K562 (cell line): ENCODE results near the gene MEA1. TPM values are rescaled to one million over a fixed set of nuclear protein-coding genes. Genes with fewer than 3 reads are reported as not detected.

Source experiments
- CREBBP ChIP-seq: IDR thresholded peaks from one replicate; pipeline ENCODE4 v1.6.1; 2012; ENCODE audit warnings: low read depth, mild to moderate bottlenecking, control low read depth, inconsistent platforms, low read length
- CREM ChIP-seq: IDR thresholded peaks from 2 replicates; pipeline ENCODE4 v1.6.1; 2014; ENCODE audit warnings: antibody characterized with exemption, low read depth
- GABPB2 ChIP-seq: fragments of 250-450 bp; sonication (Bioruptor Pico); conservative IDR thresholded peaks from 2 replicates; pipeline ENCODE4 v1.5.1; 2021; ENCODE audit warnings: mild to moderate bottlenecking
- GTF2A2 ChIP-seq: IDR thresholded peaks from 2 replicates; pipeline ENCODE4 v1.6.1; 2016; ENCODE audit warnings: mild to moderate bottlenecking, missing genetic modification characterization, missing compliant biosample characterization
- KDM4B ChIP-seq, 2 experiments: fragments of 450-650 bp in 1 of 2; sonication (generic) in 1 of 2; IDR thresholded peaks; 2 replicates each; pipeline ENCODE4 v1.6.1; 2016 to 2017; ENCODE audit warnings: borderline replicate concordance in 2 of 2, antibody characterized with exemption in 1 of 2, low read depth in 1 of 2, mild to moderate bottlenecking in 1 of 2
- KLF1 ChIP-seq: fragments of 450-650 bp; IDR thresholded peaks from 2 replicates; pipeline ENCODE4 v1.6.1; 2016; ENCODE audit warnings: missing genetic modification characterization, missing compliant biosample characterization
- MCM2 ChIP-seq: fragments of 450-650 bp; IDR thresholded peaks from 2 replicates; pipeline ENCODE4 v1.6.1; 2017; ENCODE audit warnings: low read depth, mild to moderate bottlenecking
- MECOM ChIP-seq: fragments of 250-450 bp; sonication (Bioruptor Pico); IDR thresholded peaks from 2 replicates; pipeline ENCODE4 v1.8.0; 2022; ENCODE audit warnings: inconsistent platforms
- POLR3G ChIP-seq: IDR thresholded peaks from 2 replicates; pipeline ENCODE4 v1.6.1; 2011; ENCODE audit not compliant: insufficient read length, insufficient replicate concordance; ENCODE audit errors: extremely low read depth
- RB1 ChIP-seq: fragments of 450-650 bp; IDR thresholded peaks from 2 replicates; pipeline ENCODE4 v1.6.1; 2017; ENCODE audit warnings: low read depth, mild to moderate bottlenecking
- RUNX1 ChIP-seq: sonication (generic); IDR thresholded peaks from 2 replicates; pipeline ENCODE4 v1.6.1; 2016; ENCODE audit warnings: antibody characterized with exemption, low read depth
- SFPQ ChIP-seq: fragments of 200-400 bp; formaldehyde crosslinking; IDR thresholded peaks from 2 replicates; pipeline ENCODE4 v1.6.1; 2017; ENCODE audit warnings: mild to moderate bottlenecking, low read depth, low read length, moderate library complexity
- SMARCB1 ChIP-seq: IDR thresholded peaks from 2 replicates; pipeline ENCODE4 v1.6.1; 2011; ENCODE audit warnings: improper control_type of control experiment, low read depth; ENCODE audit not compliant: insufficient read length
- SRF ChIP-seq, 2 experiments: fragments of 250-450, 450-650 bp in 1 of 2; sonication (Bioruptor Pico) in 1 of 2; sonication (generic) in 1 of 2; formaldehyde crosslinking; IDR thresholded peaks; 2 replicates each; pipeline versions ENCODE4 v1.5.0 to v1.5.1; 2020 to 2022; ENCODE audit warnings: mild to moderate bottlenecking in 1 of 2, missing genetic modification reagents in 1 of 2
- USF1 ChIP-seq: sonication (generic); formaldehyde crosslinking; IDR thresholded peaks from 2 replicates; pipeline ENCODE4 v1.9.0; 2022; ENCODE audit warnings: mild to moderate bottlenecking, missing genetic modification reagents
- ZNF146 ChIP-seq: IDR thresholded peaks from one replicate; pipeline ENCODE4 v1.6.1; 2018; ENCODE audit warnings: missing compliant biosample characterization; ENCODE audit not compliant: unreplicated experiment
- ZNF23 ChIP-seq: fragments of 250-450 bp; sonication (Bioruptor Pico); IDR thresholded peaks from 2 replicates; pipeline ENCODE4 v1.4.0; 2020; ENCODE audit warnings: mild to moderate bottlenecking
- ZNF316 ChIP-seq: fragments of 450-650 bp; IDR thresholded peaks from 2 replicates; pipeline ENCODE4 v1.6.1; 2016
- ZSCAN29 ChIP-seq: fragments of 450-650 bp; IDR thresholded peaks from 2 replicates; pipeline ENCODE4 v1.6.1; 2017
- polyA plus RNA-seq, 8 experiments: library from polyadenylated mRNA; depleted of rRNA in 4 of 8; stranded (reverse) in 5 of 8; unstranded in 3 of 8; fragments of >200 nt; fragmentation: Nextera tagmentation in 2 of 8; fragmentation: Illumina TruSeq in 1 of 8; extraction: Ambion mirVana in 2 of 8; extraction: Trizol in 1 of 8; gene quantifications; 2 replicates each; pipeline versions ENCODE4 v1.2.1 to v1.2.3, GENCODE V29; 2011 to 2014; ENCODE audit warnings: inconsistent platforms in 1 of 8, missing spikeins in 1 of 8
- total RNA-seq, 7 experiments: library from RNA; depleted of rRNA in 6 of 7; stranded (reverse); fragments of >200 nt in 6 of 7; fragmentation: Illumina TruSeq in 2 of 7; extraction: Trizol in 2 of 7; gene quantifications; 2 replicates each; pipeline versions ENCODE4 v1.2.1 to v1.2.3, GENCODE V29; 2011 to 2021; ENCODE audit warnings: low replicate concordance in 1 of 7
- TF ChIP-seq, protein P1 (sequence below): fragments of 250-450 bp; sonication (Bioruptor Pico); IDR thresholded peaks from 2 replicates; pipeline ENCODE4 v1.8.0; 2022; ENCODE audit warnings: moderate library complexity, mild to moderate bottlenecking, inconsistent platforms
- TF ChIP-seq, protein P2 (sequence below): IDR thresholded peaks from 2 replicates; pipeline ENCODE4 v1.6.1; 2014; ENCODE audit warnings: antibody characterized with exemption
- TF ChIP-seq, protein P3 (sequence below): fragments of 250-450 bp; sonication (Bioruptor Pico); IDR thresholded peaks from 2 replicates; pipeline ENCODE4 v1.9.0; 2021; ENCODE audit warnings: mild to moderate bottlenecking
- TF ChIP-seq, protein P4 (sequence below): sonication (generic); formaldehyde crosslinking; IDR thresholded peaks from 2 replicates; pipeline ENCODE4 v1.8.0; 2022; ENCODE audit warnings: mild to moderate bottlenecking, missing genetic modification reagents

MEA1 gene
- total and polyA plus RNA-seq, 9 of the 15 experiments (the other 6 are each of a cell fraction or from before 2014, with no cell fraction given): 86.8 to 210 (median 152) TPM

GRCh38 chr6:42978839-42979522 lies 34.8 kb downstream of the MEA1 start, which contains the start of gene PEX6 (continued):
- TF ChIP-seq, protein P1, sequence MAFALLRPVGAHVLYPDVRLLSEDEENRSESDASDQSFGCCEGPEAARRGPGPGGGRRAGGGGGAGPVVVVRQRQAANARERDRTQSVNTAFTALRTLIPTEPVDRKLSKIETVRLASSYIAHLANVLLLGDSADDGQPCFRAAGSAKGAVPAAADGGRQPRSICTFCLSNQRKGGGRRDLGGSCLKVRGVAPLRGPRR (CRISPR knock-in tag): no peak
- TF ChIP-seq USF1 (no peak), MCM2 (no peak), SFPQ (no peak), KLF1 (tag) (0 out of 2 replicates have a peak, but pooled peaks have one; percentile 35), ZSCAN29 (0 out of 2 replicates have a peak, but pooled peaks have one; percentile 46), SMARCB1 (peak; percentile 51), GABPB2 (CRISPR knock-in tag) (no peak), RB1 (0 out of 2 replicates have a peak, but pooled peaks have one; percentile 49), POLR3G (no peak), ZNF23 (CRISPR knock-in tag) (no peak), RUNX1 (no peak), GTF2A2 (tag) (no peak), CREBBP (no peak), MECOM (CRISPR knock-in tag) (no peak), ZNF146 (no peak), ZNF316 (peak; percentile 92), KDM4B (IDR thresholded peaks at IDR 0.05; ENCODE audit: borderline replicate concordance in 2 of 2, low read depth in 1 of 2) (peak in 1 of 2 experiments; percentile 95; a peak in 1 of 4 replicates), SRF (CRISPR knock-in tag; IDR thresholded peaks at IDR 0.05) (peak in 1 of 2 experiments; percentile 30; a peak in 1 of 4 replicates), CREM (peak; percentile 88)
- TF ChIP-seq, protein P2, sequence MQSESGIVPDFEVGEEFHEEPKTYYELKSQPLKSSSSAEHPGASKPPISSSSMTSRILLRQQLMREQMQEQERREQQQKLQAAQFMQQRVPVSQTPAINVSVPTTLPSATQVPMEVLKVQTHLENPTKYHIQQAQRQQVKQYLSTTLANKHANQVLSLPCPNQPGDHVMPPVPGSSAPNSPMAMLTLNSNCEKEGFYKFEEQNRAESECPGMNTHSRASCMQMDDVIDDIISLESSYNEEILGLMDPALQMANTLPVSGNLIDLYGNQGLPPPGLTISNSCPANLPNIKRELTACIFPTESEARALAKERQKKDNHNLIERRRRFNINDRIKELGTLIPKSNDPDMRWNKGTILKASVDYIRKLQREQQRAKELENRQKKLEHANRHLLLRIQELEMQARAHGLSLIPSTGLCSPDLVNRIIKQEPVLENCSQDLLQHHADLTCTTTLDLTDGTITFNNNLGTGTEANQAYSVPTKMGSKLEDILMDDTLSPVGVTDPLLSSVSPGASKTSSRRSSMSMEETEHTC: no peak
- TF ChIP-seq, protein P3, sequence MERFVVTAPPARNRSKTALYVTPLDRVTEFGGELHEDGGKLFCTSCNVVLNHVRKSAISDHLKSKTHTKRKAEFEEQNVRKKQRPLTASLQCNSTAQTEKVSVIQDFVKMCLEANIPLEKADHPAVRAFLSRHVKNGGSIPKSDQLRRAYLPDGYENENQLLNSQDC (CRISPR knock-in tag): 0 out of 2 replicates have a peak, but pooled peaks have one; percentile 19
- TF ChIP-seq, protein P4, sequence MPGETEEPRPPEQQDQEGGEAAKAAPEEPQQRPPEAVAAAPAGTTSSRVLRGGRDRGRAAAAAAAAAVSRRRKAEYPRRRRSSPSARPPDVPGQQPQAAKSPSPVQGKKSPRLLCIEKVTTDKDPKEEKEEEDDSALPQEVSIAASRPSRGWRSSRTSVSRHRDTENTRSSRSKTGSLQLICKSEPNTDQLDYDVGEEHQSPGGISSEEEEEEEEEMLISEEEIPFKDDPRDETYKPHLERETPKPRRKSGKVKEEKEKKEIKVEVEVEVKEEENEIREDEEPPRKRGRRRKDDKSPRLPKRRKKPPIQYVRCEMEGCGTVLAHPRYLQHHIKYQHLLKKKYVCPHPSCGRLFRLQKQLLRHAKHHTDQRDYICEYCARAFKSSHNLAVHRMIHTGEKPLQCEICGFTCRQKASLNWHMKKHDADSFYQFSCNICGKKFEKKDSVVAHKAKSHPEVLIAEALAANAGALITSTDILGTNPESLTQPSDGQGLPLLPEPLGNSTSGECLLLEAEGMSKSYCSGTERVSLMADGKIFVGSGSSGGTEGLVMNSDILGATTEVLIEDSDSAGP: 0 out of 2 replicates have a peak, but pooled peaks have one; percentile 43
